Activated CD4-positive, alpha-beta T cell treated with anti-CD3 and anti-CD28 coated beads, Interleukin-2, amount 50 U/mL, for 4 hours (primary cell): ENCODE results near the gene MAP4K4.
"Not testable (repeated sequence)": the region's sequence is repeated elsewhere in the genome, so short reads cannot be mapped to it uniquely, and the experiment has no call there.

Experiments
- DNase-seq, 2 experiments: peaks; one replicate each; pipeline ENCODE4 v3.0.0-alpha.2; 2020

The MAP4K4 gene

DNA sequence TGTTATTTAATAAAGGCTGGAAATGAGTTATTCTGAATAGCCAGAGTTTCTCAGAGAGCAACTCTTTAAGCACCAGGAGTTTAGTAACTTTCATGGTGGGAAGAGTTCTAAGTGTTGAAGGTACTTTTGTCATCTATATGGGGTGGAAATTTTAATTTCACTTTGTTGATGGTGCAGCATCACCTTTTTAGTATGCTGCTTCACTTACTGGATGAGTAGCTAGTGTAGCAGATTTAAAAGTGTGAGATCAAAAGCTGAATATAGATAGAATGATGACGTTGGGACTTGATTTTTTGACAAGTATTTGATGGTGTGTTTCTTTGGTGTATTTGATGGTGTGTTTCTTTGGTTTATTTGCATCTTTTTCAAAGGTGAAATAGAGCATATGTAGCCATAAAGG is 47.3 kb downstream of the MAP4K4 start:
- no peak for DNase-seq

DNA sequence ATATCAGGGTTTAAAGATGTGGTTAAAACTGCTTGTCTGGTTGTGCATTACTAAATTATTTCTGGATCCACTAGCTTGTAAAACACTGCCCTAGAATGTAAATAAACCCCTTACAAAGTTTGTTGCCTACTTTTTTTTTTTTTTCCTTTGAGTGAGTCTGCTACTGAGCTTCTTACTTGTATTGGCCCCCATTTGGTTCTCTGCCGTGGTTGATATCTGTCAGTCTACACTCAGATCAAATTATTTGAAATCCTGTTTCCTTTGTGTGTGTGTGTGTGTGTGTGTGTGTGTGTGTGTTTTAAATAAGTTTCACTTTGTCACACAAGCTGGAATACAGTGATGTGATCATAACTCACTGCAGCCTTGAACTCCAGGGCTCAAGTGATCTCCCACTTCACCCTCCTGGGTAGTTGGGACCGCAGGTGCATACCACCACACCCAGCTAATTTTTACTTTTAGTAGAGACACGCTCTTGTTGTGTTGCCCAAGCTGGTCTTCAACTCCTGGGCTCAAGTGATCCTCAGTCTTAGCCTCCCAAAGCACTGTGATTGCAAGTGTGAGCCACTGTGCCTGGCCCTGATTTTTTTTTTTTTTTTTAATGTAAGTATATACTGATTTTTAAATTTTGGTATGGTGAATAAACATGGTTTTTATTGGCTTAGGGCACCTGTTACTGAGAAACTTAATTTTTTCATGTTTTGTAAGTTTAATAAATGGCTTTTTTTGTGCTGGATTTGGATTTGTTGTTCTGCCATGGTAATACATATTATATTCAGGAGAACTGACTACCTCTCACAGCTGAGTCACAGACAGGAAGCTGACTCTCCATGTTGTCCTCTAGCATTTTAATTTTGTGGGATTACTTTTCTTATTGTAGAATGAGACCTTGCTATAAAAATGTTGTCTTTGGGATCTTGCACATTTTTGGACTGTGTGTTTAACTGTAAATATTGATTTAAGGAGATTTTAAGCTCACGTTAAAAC is 48.5 kb downstream of the MAP4K4 start:
- DNase-seq: no peak

DNA sequence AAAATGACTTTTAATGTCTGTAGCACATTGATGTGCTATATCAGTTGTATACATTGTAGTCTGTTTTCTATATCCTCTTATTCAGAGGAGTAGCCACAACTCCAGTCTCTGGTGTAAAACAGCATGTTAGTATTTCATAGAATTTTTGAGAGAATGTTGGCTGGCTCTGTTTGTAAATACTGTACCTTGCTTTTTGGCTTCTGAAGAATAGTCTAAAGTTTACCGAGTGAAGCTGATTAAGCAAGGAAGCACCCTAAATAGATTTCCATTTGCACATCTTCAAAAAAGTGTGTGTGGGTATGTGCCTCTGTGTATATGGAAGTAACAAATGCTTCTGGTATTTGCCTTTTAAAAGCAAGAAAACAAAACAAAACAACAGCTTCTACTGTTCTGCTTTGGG is 50.5 kb downstream of the MAP4K4 start:
- DNase-seq: no peak

DNA sequence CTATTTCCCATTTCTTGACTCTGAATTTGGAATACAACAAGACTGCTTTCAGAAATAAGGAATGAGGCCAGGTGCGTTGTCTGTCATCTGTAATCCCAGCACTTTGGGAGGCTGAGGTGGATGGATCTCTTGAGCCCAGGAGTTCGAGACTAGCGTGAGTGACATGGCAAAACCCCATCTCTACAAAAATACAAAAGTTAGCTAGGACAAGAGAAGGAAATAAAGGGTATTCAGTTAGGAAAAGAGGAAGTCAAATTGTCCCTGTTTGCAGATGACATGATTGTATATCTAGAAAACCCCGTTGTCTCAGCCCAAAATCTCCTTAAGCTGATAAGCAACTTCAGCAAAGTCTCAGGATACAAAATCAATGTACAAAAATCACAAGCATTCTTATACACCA is 51.0 kb downstream of the MAP4K4 start:
- DNase-seq: not testable (repeated sequence)

DNA sequence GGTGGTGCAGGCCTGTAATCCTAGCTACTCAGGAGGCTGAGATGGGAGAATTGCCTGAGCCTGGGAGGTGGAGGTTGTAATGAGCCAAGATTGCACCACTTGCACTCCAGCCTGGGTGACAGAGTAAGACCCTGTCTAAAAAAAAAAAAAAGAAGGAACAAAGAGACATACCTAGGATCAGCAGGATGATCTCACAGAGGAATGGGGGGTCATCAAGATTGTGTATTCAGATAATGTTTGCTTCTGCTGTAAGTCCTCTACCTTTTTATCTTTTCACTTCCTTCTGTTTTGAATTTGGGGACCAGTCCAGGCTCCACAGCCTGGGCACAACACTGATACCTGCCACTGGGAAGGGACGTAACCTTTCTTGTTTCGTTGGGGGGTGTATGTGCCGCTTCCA is 53.2 kb downstream of the MAP4K4 start:
- no peak for DNase-seq

DNA sequence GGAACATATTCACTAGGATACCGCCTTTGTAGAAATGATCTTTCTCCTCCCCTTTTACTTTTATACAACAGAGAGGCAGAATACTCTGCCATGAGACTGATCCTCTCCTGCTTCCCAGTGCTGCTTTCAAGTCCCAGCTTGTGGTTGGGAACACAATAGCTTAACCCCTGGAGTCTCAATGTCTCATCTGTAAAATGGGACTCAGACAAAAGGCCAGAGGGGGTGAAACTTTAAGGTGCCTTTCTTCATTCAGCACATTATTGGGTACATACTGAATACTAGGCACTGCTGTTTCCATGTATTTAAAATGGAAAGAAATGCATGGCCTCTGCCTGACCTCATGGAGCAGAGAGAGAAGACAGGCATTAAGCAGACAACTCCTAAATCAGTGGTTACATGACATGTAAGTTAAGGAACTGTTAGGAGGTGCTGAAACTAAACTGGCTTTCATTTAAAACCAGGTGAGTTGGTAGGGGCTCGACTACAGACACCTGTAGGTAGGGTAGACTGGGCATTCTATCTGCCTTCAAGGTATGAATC is 53.8 kb downstream of the MAP4K4 start:
- DNase-seq: no peak

DNA sequence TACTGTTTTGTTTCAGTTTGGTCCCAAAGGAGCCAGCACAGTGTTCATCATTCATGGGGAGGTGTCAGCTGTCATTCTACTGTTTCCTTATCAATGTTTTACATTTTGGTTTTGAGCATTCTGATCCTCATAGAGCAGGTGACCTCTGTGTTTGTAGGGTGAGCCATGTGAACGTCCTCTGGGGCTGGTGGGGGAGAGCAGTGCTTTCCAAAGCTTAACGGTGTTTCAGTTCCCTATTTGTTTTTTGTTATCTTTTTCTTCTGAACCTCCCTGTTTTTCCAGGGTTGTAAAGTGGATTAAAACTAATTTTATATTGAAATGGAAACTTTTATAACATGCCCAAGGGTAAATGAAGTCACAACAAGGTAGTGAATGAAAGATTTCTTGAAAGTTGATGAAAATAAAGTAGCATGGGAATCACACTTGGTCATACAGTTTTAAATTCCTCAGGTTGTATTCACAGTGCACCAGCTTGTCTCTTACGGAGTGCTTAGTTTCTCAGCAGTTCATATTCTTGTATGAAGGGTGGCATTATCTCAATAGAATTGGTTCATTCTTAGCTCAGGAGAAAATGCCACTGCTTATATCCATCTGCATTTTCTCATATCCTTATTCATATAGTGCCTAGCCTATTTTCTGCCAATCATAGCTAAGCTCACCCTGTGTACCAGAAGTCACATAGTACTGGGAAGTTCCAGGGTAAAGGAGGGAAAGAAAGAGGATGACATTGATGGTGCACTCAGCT is 54.5 kb downstream of the MAP4K4 start:
- no peak for DNase-seq

DNA sequence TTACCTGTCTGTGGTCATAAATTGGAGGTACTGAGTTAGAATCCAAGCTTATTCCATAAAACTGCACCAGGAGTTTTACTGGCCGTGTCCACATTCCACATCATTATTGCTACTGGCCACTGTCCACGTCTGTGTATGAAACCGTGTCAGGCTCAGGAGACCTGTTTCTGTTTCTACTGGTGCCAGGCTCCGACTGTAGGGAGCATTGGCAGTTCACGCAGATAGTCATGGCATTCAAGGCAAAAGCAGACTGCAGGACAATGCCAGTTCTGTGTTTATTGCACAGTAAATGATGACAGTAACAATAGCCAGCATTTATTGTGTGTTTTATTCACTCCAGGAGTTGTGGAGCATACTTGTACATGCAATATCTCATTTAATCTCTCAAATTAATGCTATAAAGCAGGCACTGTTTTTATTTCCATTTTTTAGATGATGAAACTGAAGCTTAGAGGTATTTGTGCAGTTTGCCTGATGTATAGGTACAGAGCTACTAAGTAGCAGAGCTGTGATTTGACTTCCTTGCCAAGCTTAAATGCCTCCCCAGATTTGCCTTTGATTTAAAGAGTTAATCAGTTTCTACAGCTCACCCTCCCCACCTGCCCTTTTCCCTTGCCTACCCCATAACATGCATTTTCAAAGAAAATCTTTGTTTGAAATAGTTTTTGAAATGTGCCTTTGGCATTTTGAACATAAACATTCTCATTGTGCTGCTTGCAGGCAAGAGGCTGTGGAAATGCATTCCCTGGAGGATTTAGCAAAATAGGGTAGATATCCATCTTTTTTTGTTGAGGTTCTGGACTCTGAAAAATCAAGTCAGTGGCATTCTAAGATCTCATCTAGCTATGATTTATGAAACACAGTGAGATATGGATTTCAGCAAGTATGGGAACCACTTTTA is 55.5 kb downstream of the MAP4K4 start:
- no peak for DNase-seq

DNA sequence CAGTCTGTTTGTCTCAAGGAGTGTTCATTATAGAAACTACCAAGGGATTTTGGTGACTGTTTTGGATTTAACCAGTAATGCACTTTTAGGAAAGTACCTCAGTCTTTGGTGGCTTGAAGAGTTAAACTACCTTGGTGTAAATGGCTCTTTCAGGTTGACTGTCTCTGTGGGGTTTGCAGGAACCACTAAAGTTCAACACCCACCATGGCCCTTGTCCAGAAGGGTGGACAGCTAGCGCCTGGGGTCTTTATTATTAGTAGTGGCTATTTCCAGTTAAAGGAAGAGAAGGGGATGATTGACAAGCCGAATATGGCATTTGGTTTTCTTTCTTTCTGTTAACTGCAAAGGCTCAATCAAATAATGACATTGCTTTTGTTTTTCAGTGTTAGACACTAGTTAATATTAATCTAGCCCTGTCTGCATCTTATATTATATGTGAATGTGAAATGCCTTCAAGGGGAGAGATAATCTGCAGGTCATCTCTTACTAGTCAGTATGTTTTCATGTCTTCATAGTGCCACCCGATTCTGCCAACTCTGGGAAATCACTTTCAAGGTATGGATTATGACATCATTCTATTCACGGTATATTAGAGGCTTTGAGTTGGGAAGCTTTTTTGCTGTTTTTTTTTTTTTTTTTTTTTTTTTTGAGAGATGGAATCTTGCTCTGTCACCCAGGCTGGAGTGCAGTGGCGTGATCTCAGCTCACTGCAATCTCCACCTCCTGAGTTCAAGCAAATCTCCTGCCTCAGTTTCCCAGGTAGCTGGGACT is 56.4 kb downstream of the MAP4K4 start:
- no peak for DNase-seq

DNA sequence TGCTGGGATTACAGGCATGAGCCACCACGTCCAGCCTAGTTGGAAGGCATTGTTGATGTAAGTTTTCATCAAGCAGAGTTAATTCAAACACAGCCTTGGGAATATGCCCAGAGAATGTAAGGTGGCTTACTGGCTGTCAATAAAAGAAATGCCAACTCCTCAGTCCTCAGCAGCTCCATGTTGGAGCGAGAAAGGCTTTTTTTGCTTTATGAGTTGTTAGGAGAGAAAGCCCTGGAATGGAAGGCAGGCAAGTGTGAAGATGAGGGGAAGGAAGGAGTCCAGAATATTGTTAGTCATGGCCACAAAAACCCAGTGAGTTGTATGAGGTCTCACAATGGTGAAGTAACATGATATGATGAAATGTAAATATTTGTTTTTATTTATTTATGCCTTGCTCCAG is 57.1 kb downstream of the MAP4K4 start:
- DNase-seq: no peak

DNA sequence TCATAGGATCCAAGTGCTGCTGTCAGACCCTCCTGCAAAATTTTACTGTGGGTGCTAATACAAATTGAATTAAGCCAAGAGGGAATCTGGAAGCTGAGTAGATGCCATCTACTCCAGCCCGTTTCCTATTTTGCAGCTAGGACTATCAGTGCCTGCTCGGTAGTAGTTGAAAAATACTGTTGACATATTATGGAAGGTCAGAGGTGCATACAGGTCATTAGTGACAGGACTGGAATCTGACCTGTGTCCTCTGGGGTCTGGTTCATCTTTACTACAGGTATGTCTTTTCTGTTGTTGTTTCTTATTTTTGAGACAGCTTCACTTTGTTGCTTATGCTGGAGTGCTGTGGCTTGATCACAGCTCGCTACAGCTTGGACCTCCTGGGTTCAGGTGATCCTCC is 58.8 kb downstream of the MAP4K4 start:
- no peak for DNase-seq

DNA sequence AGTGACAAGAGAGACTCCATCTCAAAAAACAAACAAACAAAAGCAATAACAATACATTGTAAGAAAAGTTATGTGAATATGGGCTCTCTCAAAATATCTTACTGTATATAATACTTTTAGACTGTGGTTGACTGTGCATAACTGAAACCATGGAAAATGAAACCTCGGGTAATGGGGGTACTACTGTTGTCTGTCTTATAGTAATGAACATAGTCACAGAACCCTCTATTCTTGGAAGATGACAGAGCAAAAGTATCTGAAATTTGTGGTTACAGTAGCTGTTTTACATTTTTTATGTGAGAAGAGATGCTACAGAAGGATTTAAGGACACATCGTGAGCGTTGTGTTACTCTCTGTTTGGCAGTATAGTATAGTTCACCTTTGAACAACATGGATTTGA is 60.5 kb downstream of the MAP4K4 start:
- DNase-seq: no peak

DNA sequence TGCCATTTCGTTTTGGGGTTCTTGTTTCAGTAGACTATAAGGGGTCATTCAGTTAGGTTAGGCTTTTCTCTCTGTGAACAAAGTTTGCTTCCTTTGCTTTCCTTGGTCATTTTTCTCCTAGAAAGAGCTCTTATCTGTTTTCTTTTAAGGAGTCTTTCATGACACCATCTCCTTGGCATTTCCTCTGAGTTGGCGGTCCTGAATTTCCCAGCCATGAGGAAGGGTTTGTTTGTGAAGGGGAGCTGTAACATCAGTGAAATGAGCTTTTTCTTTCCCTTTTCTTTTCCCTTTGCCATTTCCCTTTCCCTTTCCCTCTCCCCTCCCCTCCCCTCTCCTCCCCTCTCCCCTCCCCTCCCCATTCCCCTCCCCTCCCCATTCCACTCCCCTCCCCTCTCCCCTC is 61.7 kb downstream of the MAP4K4 start:
- DNase-seq: no peak

DNA sequence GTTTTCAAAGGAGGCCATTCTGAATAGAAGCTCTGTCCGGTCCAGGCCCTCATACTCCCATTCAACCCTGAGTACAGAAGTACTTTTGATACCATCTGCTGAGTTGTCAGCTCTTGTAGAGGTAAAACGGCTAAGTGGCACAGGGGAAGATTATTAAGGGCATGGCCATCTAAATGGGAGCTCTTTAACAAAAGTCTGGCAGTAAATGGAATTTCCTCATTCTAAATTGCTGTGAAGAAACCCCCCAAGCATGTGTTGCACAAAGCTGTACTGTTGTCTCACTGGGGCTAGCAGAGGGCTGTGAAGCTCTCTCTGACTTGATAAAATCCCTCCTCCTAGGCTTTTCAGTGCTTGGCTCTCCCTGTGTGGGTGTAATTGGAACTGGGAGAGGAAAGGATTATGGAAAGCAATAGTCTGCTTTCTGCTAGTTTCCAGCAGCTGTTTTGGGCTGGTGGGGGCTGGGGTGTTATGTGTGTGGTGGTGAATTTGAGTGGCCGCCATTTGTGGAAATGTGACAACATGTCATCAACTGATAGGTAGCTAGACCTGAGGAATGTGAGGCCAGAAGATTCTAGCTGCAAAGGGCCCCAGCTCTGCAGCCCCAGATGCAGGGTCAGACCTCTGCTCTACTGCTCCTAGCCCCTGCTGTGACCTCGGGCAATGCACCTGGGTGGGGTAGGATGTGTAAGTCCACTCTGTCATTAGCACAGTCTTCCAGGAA is 65.1 kb downstream of the MAP4K4 start:
- DNase-seq: no peak

DNA sequence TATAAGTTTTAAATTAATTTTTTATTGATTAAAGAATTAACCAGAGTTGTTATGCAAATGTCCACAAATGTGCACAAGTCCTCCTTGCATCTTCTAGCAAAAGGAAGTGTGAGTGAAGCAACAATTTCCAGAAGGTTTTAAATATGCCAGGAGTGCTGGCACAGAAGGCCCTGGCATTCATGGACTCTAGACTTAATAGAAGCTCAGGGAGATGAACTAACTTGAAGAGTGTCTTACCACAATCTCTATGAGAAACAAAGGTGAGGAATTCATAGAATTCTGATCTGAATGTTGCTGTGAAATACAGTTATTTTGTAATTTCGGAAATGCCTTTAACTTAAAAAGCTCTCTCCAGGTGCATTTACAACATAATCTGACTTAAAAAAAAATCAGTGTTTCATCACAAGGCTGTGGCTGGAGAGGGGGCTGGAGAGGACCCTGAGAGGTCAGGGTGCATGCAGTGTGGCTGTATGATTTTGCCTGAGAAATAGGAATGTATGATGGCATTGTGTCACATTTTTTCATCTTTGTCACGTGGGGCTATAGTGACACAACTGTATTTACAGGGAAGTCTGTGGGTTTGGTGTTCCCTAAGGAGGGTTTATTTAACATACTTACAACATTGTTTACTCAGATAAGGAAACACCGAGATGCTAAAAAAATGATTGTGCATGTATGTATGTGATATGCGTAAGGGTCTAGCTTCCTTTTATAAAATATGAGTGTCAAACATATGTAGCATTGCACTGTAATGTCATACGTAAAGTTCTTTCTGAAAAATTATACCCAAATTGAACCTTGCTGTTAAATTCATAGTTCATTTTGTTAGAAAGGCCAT is 66.2 kb downstream of the MAP4K4 start:
- DNase-seq: no peak

DNA sequence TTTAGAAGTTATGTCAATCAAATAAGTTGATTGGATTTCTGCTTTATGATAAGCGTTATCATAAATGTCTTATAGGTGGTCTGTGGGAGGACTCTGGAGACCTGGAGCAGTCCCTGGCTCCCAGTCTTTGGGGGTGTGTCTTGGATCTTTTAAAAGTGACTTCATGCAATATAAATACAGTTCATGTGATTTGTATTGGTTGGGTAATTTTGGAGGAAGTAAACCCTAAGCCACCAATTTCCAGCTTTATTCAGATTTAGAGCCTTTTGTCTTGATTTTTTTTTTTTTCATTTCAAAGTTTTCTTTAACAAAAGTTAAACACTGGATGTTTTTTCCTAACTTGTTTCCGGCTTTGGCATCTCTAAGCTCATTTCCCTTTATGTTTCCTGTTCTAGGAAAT is 68.8 kb downstream of the MAP4K4 start:
- no peak for DNase-seq

DNA sequence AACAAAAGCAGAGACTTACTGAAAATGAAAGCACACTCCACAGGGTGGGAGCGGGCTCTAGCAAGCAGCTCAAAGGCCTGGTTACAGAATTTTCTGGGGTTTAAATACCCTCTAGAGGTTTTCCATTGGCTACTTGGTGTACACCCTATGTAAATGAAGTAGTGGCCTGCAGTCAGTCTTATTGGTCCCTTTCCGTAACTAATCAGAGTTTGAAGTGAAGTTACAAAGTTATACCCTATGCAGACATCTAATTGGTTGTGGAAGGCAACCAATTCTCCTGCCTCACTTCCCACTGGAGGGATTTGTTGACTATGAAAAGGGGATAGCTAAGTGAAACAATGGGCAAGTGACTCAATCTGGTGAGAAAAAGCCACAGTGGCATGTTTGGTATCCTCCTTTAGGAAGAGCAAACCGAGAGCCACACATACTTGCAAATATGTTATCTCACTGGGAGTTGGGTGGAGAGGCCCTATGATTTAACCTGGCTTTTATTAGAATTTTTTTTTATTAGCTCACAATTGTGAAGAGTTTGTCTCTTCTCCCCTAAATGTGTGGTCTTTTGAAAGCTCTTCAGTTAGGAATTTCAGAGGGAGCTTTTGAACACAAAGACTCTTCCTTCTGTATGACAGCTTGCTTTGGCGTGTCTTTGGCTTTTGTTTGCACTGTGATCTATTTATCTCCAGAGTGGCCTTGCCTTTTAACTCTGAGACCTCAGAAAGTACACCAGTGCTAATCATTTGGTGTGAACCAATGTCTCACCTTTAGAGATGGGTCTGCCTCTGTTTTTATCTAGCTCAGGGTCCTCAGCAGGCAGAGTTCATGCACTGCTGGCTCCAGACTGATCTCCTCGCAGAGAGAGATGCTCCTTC is 69.6 kb downstream of the MAP4K4 start:
- no peak for DNase-seq

DNA sequence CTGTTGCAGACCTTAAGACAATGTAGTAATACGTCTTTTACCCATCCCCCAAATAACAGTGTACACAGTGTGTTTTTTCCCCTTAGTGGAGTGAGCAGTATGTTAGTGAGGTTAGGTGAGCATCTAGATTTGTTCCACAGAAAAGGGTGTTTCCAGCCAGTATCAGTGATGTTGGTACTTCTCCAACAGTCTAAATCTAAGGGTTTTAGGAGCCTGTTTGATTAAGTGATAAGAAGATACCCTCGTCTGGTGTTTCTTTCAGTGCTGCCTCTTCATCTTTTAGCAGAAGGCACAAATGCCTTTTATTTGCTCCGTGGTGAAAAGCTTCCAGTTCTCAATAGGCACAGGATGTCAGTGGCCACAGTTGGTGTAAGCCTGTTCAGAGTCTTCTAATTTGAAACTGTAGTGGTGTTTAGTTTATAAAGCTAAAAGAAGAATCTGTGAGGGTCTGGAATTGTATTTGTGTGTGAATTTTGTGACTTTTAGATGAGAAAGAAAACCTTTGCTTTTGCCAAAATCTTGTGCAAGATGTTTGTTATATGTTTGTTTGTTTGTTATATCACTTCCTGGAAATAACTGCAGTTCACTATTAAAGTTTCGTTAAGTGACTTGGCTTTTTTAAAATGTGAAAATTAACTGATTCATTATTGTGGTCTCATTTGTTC is 71.2 kb downstream of the MAP4K4 start:
- no peak for DNase-seq

DNA sequence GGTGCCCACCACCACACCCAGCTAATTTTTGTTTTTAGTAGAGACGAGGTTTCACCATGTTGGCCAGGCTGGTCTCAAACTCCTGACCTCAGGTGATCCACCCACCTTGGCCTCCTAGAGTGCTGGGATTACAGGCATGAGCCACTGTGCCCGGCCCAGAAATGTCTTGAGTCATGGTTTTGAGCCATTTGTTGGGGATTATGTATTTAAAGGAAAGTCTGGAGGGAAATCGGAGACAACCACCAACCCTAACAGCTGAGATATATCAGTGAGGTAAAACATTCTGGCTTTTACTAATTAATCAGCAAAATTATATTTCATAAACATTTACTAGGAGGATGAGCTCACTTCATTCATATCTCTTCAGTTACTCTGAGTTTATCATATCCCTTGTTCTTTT is 72.2 kb downstream of the MAP4K4 start:
- DNase-seq: not testable (repeated sequence)
